GOT3 (cell line): ENCODE measurements around the gene ZNF80.
"Not testable (repeated sequence)": the region's sequence is repeated elsewhere in the genome, so short reads cannot be mapped to it uniquely, and the experiment has no call there.

Experiments used
- DNase-seq: peaks from one replicate; lab custom pipeline; 2025; ENCODE audit warnings: mixed read lengths; lab: John Stamatoyannopoulos, UW

The ZNF80 gene

DNA sequence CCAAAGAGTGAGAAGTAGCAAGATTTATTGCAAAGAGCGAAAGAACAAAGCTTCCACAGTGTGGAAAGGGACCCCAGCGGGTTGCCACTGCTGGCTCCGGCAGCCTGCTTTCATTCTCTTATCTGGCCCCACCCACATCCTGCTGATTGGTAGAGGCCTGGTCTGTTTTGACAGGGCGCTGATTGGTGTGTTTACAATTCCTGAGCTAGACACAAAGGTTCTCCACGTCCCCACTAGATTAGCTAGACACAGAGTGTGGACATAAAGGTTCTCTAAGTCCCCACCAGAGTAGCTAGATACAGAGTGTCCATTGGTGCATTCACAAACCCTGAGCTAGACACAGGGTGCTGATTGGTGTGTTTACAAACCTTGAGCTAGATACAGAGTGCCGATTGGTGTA is at the start of gene ZNF80:
TSS of gene ZNF80 (minus strand) at position 101 of the 400 bp plus-strand sequence. CDS start 504 bp downstream, outside the sequence.
- DNase-seq, result not testable (repeated sequence)

DNA sequence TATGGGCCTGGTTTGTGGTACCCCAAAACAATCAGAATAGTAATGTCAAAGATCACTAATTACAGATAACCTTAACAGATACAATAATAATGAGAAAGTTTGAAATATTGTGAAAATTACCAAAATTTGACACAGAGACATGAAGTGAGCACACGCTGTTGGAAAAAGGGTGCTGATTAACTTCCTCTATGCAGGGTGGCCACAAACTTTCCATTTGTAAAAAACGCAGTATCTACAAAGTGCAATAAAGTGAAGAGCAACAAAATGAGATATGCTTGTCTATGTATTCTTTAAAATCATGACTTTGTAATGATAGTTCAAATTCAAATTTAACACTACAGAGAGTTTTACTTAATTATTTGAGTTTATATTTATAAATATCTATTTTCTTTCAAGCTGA is 48.9 kb upstream of the ZNF80 start:
- DNase-seq, result no peak

DNA sequence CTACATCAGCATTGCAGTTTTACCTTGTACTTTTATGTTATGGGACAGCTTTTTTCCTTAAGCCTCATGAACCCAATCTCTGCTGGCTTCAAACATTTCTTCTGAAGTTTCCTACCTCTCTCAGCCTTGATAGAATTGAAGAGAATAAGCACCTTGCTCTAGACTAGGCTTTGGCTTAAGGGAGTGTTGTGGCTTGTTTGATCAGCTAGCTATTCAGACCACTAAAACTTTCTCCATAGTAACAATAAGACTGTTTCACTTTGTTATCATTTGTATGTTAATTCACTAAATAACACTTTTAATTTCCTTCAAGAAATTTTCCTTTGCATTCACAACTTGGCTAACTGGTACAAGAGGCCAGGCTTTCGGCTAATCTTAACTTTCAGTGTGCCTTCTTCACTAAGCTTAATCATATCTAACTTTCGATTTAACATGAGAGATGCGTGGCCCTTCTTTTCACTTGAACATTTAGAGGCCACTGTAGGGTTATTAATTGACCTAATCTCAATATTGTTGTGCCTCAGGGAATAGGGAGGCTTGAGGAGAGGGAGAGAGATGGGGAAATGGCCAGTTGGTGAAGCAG is 48.4 kb upstream of the ZNF80 start:
- DNase-seq, result no peak

DNA sequence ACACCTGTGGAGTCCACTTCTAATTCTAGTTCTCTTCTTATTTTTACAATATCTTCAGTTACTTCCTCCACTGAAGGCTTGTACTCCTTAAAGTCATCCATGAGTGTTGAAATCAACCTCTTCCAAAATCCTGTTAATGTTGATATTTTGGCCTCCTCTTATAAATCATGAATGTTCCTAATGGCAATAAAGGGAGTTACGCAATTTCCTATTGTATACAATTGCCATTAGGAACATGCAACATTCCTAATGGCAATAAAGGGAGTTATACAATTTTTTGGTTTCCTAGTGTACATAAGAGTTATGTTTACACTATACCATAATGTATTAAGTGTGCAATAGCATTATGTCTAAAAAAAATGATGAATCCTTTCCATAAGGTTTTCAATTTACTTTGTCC is 47.3 kb upstream of the ZNF80 start:
- no peak for DNase-seq

DNA sequence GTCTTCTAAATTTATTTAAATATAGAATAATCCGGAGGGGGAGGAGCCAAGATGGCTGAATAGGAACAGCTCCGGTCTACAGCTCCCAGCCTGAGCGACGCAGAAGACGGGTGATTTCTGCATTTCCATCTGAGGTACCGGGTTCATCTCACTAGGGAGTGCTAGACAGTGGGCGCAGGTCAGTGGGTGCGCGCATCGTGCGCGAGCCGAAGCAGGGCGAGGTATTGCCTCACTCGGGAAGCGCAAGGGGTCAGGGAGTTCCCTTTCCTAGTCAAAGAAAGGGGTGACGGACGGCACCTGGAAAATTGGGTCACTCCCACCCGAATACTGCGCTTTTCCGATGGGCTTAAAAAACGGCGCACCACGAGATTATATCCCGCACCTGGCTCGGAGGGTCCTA is 39.5 kb upstream of the ZNF80 start:
- DNase-seq, result not testable (repeated sequence)

DNA sequence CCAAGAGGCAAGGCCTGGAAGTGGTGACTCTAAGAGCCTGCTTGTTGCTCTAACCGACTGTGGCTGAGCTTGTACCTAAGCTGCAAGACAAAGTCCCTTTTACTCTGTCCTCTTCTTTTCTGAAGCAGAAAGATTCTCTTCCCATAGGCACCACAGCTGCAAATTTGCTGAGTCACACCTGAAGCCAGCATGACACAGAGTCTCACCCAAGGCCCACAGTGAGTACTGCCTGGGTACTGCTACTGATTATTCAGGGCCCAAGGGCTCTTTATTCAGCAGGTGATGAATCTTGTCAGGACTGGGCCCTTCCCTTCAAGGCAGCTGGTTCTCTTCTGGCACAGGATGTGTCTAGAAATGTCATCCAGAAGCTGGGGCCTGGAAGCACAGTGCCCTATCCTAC is 37.6 kb upstream of the ZNF80 start:
- no peak for DNase-seq

DNA sequence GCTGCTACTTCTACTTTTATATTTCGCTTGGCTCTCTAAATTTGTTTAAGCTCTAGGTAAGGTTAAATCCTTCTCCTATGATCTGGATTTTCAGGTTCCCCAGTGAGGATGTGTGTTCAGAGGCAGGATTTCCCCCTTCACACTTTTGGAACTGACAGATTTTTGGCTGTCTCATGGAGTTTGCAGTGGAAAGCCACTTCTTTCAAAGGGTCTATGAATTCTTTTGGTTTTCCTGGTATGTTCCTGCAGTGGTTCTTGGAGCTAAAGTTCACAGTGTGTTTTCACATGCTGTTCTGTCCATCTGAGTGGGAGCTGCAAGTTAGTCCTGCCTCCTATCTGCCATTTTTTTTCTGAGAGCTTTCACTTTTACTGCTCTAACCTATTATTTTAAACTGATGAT is 34.9 kb upstream of the ZNF80 start:
- no peak for DNase-seq

DNA sequence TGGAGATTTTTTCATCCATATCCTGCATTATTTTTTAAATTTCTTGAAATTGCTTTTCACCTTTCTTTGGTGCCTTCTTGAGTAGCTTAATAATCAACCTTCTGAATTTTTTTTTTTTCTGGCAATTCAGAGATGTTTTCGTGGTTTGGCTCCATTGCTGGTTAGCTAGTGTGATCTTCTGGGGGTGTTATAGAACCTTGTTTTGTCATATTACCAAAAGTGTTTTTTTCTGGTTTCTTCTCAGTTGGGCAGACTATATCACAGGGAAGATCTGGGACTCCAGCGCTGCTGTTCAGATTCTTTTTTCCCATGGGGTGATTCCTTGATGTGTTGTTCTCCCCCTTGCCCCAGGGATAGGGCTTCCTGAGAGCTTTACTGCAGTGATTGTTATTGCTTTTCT is 32.6 kb upstream of the ZNF80 start:
- DNase-seq, result no peak

DNA sequence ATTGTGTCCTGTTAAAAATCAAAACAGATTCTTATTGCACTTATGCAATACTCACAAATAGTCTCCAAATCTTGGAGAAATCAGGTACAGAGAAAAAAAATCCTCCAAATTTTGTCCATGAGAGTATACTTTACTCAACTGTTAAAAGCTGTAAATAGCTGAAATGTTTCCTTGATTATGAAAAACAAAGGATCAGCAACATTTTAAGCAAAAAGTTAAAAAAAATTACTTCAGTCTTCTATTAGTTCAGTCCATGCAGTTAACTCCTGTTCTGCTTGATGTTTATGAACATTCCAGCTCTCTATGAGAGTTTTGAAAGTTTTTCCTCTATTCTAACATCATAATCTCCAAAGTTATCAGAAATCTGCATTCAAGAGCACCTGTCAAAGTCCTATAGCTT is 22.8 kb upstream of the ZNF80 start:
- no peak for DNase-seq

DNA sequence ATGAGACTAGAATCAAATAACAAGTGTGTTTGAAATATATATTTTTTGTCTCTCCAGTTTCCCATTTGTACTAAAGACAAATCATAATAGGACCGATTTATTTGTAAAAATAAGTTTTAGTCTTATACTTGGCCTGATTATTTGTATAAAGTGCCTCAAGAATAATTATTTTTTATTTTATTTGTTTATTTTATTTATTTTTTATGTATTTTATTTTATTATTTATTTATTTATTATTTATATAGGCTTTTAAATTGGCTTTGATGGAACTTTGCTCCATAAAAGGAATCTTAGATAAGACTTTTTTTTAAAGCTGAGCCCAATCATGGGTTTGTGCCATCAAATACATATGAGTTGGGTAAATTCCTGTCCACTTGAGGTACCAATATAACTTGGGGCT is 22.2 kb upstream of the ZNF80 start:
- DNase-seq, result no peak

DNA sequence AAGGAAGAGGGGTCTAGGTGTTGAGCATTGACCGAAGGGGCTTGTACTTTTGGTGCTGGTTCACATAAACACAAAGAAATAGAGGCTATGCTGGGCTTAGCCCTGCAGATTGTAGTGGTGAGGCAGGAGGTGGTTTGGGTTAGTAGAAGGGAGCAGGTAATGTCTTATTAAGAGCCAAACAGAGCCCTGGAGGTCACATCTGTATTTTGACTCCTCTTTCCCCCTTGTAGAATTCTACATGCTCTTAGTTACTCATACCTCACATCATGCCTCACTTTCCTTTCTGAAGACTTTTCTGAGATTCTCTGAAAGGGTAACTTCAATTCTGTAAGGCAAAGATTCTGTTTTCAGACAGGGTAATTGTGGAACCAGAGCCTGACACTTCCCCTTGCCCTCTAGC is 16.1 kb upstream of the ZNF80 start:
- no peak for DNase-seq

DNA sequence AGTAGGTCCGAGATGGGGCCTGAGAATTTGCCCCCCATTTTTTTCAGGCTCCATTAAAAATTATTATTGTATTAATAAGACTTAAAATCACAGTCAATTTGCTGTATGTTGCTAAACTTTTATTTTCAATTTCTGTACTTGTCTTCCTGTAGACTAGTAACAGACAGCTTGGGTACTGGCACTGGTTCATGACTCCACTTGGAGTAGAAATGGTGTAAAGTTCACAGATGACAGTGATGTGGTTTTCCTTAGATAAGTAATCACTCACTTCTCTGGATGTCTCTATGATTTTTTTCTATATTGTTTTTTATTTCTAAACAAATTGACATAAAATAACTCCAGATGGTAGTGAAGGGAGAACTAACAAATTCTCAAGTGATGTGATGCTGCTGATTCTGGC is 15.6 kb upstream of the ZNF80 start:
- DNase-seq, result no peak

DNA sequence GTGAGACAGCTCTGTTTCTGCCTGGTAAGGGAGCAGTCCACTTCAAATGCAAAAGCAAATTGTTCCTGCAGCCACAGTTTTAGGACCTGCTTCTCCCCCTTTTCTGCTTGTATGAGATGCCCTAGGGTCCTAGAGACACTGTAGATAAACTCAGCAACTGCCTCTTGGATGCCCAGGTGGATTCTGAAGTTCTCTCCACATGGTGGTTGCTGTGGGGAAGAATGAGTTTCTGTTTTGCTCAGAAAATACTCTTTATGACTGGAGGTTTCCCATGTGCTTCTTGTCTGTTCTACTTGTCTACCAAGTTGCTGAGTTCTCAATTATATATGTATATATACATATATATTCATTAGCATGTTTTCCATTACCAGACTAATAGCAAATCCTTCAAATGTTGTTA is 5.6 kb upstream of the ZNF80 start:
- DNase-seq, result no peak

DNA sequence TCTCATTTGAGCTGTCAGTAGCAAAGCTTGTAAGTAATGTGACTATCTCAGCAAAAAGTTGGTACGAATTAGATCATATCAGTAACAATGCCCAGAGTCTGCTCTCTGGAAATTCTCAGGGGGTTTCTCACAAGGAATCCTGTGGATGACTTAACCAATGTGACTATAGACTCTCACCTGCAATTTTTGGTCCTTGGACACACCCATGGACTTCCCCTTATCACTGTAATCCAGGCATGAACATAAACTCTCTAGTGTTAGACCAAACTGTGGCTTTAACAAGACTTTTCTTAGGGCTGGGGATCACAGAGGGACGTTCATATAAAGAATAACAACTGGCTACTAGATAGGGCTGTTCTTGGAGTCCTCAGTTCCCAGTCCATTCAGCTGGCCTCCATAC is 3.9 kb upstream of the ZNF80 start:
- DNase-seq, result no peak

DNA sequence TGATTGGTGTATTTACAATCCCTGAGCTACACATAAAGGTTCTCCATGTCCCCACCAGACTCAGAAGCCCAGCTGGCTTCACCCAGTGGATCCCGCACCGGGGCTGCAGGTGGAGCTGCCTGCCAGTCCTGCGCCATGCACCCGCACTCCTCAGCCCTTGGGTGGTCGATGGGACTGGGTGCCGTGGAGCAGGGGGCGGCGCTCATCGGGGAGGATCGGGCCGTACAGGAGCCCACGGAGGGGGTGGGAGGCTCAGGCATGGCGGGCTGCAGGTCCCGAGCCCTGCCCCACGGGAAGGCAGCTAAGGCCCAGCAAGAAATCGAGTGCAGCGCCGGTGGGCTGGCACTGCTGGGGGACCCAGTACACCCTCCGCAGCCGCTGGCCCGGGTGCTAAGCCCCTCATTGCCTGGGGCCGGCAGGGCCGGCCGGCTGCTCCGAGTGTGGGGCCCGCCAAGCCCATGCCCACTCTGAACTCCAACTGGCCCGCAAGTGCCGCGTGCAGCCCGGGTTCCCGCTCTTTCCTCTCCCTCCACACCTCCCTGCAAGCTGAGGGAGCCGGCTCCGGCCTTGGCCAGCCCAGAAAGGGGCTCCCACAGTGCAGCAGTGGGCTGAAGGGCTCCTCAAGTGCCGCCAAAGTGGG is 888 bp upstream of the ZNF80 start:
- not testable (repeated sequence) for DNase-seq

DNA sequence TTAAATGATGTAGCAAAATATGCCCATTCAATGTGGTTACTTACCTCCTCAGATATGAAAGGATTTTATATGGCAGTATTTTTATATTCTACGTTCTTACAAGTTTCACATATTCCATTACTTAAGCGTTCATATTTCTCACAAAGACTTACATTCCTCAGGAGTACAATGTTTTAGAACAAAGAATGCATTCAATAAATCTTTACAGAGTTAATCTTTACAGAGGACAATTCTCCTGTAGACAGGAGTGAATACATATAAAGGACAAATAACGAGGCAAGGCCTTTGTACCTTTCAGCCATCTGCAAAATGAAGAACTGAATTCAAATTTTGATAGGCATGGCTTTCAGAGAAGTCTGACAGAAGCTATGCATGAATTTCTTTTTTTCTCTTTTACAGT is 1.9 kb downstream of the ZNF80 start:
- no peak for DNase-seq

DNA sequence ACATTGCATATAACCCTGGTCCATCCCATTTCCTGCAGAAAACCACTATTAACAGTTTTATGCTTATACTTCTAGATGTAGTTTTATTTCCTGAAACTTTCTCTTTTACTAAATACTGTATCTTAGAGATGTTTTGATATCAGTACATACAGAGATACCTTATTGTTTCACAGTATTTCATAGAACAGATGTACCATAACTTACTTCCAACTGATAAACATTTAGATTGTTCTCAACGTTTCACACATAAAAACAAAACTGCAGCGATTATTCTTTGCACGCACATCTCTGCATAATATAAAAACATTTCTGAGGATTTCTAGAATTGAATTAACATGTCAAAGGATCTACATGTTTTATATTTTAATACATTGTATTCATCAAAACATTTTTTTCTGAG is 2.6 kb downstream of the ZNF80 start:
- no peak for DNase-seq

DNA sequence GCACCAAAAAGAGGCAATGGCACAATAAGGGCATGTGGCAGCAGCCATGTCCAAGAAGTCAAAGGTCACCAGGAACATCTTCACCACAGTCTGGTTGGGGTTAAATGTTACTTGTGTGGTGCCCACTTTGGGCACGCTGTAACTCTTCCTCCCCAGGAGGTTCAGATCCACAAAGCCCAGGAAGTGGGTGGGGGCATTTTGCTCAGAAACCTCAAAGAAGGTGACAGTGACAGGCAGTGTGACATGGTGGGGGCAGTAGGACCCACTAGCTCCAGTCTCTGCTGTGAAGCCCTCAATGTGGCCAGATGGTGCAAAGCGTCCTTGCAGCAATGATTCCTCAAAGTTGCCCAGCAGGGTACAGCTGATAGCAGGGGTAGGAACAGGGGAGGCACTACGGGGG is 5.8 kb downstream of the ZNF80 start:
- DNase-seq, result no peak

DNA sequence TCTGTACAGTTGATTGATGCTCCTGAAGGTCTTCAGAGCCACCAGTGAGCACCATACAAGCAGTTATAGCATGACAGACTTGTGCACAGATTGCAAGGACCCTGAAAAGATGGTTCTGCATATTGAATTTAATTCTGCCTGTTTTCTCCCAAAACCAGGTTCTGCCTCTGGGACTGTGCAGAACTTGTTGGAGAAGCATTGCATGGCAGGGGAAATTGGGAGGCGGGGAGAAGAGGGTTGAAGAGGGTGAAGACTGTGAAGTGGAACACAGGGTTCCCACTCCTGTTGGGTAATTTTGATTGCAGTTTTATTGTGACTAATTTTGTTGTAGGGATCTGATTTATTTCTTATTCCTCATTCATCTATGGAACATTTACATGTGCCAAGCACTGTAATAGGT is 10.3 kb downstream of the ZNF80 start:
- DNase-seq, result no peak

DNA sequence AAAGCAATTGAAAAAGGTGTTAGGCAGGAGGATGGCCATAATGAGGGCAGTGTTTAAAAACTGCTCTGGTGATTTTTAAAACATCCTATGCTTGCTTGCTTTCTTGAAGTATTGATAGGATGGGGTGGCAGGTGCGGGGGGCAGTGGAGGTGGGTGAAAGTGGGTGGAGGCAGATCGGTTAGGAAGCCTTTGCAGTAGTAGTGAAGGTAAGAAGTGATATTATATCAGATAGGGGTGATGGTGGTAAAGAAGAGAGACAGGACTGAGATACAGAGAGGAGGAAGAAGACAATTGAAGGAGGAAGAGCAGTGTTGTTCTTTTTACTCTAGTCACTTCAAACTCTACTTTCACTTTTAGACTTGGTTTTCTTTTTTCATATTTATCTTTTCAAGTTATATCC is 11.1 kb downstream of the ZNF80 start:
- DNase-seq, result no peak

DNA sequence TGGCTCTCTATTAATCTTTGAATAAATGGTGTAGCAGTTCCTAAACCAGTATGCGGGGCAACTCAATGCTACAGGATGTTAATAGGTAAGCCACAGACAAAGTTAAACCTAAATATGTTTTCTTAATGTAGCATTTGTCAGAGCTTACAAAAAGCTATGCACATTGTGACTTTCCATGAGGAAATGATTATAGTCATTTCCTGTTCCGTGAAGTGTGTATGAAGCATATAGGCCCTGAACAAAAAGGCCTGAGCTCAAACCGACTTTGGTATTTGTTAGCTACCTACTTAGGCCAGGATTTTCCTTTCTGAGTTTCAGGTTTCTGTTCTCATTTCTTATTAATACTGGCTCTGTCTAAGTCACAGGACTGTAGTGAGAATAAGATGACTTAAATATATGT is 14.2 kb downstream of the ZNF80 start:
- DNase-seq, result no peak

DNA sequence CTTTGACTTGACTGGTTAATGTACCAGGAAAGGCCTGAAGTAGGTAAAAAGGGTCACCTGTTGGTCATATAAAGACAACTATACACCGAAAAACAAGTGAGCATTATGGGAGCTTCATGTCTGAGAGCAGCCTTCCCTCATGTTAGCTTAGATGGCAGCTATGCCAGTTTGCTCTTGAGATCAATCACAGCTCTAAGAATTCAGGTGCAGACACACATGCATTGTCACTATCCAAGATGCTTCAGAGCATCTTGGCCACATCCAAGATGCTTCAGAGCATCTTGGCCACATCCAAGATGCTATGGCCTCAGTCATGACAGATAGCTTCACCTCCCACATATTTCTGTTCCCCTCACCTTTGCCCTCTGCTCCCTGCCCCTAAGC is 15.5 kb downstream of the ZNF80 start:
- DNase-seq, result no peak

DNA sequence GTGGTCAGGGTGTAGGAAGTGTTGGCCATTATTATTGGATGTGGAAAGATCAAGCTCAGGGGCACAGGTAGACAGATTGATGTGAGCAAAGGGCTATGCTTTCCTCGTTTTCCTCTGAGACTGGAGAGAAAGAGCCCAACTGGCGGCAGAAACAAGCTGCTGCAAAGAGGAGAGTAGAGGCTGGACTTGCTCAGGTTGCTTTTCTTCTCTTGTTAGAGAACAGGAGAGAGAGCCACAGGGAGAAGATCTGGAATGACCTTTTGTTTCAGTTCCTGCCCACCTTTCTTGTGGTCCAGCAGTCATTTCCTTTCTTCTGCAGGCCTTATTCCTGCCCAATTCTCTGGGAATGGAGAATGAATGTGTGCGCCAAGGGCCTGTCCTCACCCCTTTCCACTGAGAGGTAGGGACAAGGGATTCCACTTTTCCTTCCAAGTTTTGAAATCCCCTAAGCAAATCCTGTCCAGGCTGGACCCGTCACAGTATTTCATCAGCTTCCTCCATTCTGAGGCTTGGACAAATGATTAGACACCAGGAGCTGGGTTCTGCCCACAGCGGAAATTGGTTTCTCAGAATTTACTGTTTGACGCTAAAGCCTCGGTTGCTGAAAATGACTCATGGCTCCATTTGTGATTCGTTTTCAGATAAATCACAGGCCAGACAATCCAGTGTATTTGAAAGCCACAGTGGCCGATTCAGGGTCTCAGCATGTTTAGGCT is 16.1 kb downstream of the ZNF80 start:
- DNase-seq, result no peak

DNA sequence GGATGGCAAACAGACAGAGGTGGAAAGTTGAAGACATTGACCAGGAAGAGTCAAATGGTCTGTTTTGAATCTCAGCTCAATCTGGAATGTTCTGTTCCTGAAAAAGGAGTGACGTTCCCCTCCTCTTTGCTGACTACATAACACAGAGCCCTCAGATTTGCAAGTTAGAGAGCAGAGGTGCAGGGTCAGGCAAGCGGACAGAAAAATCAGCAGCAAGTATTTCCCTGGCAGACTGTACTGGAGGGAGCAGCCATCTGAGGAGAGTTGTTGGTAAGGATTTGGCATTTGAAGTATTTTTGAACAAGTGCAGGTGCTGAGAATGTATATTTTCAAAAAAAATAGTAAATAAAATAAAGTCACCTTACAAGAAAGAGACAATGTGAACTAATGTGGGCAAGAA is 17.6 kb downstream of the ZNF80 start:
- DNase-seq, result no peak
